ENCODE results near the gene SHC1. TPM values are rescaled to one million over a fixed set of nuclear protein-coding genes. Genes with fewer than 3 reads are reported as not detected.

Gene SHC1
- total RNA-seq, 4 donors from 2014 or later: 108 to 168 (median 123) TPM

DNA sequence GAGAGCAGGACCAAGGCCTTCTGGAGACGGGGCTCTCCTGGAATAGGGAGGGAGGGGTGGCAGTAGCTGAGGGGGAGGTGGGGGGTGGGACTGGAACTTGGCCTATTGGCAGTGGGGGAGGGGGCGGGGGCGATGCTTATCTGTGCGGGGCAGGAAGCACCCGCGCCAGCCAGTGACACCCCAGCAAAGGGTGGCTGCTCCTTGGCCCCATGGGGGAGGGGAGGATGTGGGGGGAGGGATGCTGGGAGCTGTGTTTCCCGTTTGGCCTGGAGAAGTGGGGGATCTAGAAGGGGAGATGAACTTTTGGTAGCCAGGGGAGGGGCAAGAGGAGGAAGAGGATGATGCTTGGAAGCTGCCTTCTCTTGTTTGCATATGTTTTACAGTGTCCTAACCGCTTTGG is 43.1 kb upstream of the SHC1 start:
- Histone ChIP-seq H3K9me3 (no peaks in the 10 kb centered on the region), H3K27ac (no peak overlapping the region), H3K4me1 (peaks cover 56 to 71% of the 10 kb centered on the region in 2 donors), H3K27me3 (no peaks in the 10 kb centered on the region), H3K4me3 (replicated peaks in 1 of 3) (no peak overlapping the region), H3K36me3 (peaks cover 19 to 22% of the 10 kb centered on the region in 2 donors)
- TF ChIP-seq POLR2A (IDR thresholded peaks at IDR 0.05): no peak
- TF ChIP-seq, protein P1, sequence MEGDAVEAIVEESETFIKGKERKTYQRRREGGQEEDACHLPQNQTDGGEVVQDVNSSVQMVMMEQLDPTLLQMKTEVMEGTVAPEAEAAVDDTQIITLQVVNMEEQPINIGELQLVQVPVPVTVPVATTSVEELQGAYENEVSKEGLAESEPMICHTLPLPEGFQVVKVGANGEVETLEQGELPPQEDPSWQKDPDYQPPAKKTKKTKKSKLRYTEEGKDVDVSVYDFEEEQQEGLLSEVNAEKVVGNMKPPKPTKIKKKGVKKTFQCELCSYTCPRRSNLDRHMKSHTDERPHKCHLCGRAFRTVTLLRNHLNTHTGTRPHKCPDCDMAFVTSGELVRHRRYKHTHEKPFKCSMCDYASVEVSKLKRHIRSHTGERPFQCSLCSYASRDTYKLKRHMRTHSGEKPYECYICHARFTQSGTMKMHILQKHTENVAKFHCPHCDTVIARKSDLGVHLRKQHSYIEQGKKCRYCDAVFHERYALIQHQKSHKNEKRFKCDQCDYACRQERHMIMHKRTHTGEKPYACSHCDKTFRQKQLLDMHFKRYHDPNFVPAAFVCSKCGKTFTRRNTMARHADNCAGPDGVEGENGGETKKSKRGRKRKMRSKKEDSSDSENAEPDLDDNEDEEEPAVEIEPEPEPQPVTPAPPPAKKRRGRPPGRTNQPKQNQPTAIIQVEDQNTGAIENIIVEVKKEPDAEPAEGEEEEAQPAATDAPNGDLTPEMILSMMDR (IDR thresholded peaks at IDR 0.05): no peak
- no peak for DNase-seq
- WGBS, 2 donors: 60 to 62% methylated on average over 6 to 8 of the region's 8 CpGs
- intact Hi-C loops (cut with DNase I): no loop called here

DNA sequence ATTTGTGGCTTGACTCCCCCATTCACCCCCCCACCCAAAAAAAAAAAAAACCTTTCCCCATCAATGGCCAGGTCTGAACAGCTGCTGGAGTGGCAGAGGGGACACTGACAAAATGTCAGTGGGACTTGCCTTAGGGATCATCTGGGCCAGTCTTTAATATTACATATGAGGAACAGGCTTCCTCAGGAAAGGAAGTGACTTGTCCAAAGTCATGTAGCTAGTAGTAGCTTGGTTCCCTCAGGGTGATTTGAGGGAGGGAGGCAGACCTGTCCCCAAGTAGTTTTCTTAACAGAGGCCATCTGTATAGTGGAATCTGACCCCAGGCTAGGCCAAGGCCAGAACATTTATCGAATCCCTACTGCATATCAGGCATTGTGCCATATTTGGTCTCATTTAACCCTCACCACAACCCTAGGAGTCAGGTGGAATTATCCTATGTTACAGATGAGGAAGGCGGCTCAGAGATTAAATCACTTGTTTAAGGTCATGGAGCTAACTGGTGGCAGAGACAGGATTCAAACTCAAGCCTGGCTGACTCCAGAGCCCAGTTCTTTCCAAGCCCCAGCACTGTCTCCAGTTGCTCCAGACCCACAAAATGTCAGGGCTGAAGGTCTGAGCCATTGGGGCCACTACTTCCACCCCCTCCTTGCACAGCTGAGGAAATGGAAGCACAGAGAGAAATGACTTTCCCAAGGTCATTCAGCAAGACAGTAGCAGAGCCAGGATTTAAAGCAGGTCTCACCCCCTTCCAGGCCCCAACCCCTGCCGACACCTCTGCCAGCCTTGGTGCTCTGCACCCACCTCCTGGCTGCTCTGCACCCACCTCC is 42.4 kb upstream of the SHC1 start:
- Histone ChIP-seq H3K27me3 (no peaks in the 10 kb centered on the region), H3K4me3 (replicated peaks in 1 of 3) (no peak overlapping the region), H3K27ac (peak overlapping the region in 2 of 3 donors; percentile 58 to 63), H3K36me3 (peaks cover 19 to 22% of the 10 kb centered on the region in 2 donors), H3K9me3 (no peaks in the 10 kb centered on the region), H3K4me1 (peaks cover 56 to 71% of the 10 kb centered on the region in 2 donors)
- intact Hi-C loops (cut with DNase I): no loop called here
- WGBS, 2 donors: 69 to 79% methylated on average over 3 of the region's 3 CpGs
- DNase-seq: no peak
- TF ChIP-seq, protein P1 (IDR thresholded peaks at IDR 0.05): no peak
- TF ChIP-seq POLR2A (IDR thresholded peaks at IDR 0.05): no peak

DNA sequence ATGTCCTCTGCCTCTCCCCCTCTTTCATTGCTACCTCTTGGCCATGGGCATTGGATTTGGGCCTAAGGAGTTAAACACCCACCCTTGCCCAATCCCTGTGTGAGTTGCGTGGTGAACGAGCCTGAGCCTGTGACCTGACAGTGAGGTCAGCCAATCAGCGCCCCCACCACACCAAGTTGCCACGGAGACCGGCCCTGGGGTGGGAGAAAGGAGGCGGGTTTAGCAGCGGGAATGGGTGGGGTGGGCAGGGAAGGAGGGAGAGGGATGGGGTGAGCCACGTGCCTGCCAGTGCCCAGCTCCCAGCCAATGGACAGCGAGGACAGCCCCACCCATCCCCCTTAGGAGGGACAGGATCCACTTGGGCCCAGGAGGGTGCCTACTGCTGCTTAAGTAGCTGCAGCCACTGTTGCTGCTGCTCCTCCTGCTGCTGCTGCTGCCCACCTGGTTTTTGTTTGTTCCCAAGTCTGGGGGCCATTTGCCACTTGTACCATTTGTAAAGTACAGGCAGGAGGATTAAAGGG is 41.5 kb upstream of the SHC1 start:
- Histone ChIP-seq H3K36me3 (peaks cover 19 to 22% of the 10 kb centered on the region in 2 donors), H3K27ac (peak overlapping the region; percentile 33 to 63 (median 58)), H3K4me1 (peaks cover 59 to 71% of the 10 kb centered on the region in 2 donors), H3K4me3 (replicated peaks in 1 of 3) (no peak overlapping the region), H3K9me3 (no peaks in the 10 kb centered on the region), H3K27me3 (no peaks in the 10 kb centered on the region)
- intact Hi-C loops (cut with DNase I): no loop called here
- TF ChIP-seq POLR2A (IDR thresholded peaks at IDR 0.05): peak in 1 of 2 donors; percentile 45
- TF ChIP-seq, protein P1 (IDR thresholded peaks at IDR 0.05): no peak
- 3 to 19% methylated on average over 8 to 9 of the region's 9 CpGs for WGBS, 2 donors
- DNase-seq: peak; percentile 77 to 92

DNA sequence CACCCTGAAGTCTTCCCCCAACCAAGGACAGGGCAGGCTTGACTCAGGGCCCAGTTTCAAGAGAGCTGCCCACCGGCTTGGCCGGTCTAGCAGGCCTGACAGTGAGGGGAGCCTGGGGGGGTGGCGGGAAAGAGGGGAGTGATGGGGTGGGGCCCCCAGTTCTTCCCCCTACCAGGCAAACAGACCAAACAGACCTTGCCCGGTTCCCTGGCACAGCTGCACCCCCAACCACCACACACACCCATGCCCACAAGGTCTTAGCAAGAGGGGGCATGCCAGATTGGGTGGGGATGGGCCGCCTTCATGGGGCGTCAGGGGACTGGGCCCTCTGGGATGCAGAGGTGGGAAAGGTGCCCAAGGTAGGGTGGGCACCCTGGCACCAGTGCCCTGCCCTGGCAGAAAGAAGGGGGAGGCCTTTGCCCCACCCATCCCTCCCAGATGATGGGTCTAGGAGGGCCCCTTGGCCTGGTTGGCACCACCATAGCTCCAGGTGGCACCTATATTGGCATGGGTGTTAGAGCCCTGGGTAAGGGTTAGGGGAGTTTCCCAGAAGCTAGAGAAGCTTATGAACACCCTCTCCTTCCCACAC is 41.0 kb upstream of the SHC1 start:
- intact Hi-C loops (cut with DNase I): no loop called here
- Histone ChIP-seq H3K9me3 (no peaks in the 10 kb centered on the region), H3K4me3 (replicated peaks in 1 of 3) (no peak overlapping the region), H3K27me3 (no peaks in the 10 kb centered on the region), H3K27ac (peak overlapping the region; percentile 33 to 63 (median 58)), H3K36me3 (peaks cover 17 to 22% of the 10 kb centered on the region in 2 donors), H3K4me1 (peaks cover 60 to 71% of the 10 kb centered on the region in 2 donors)
- 23 to 47% methylated on average over 3 to 4 of the region's 6 CpGs for WGBS, 2 donors
- peak in 1 of 2 donors; percentile 52 for DNase-seq
- TF ChIP-seq, protein P1 (IDR thresholded peaks at IDR 0.05): no peak
- TF ChIP-seq POLR2A (IDR thresholded peaks at IDR 0.05): no peak

Data from thyroid gland (tissue), 4 donors.